Memory B cell (primary cell): ENCODE results near the gene NUDCD3.
"Not testable (repeated sequence)": the region's sequence is repeated elsewhere in the genome, so short reads cannot be mapped to it uniquely, and the experiment has no call there.

Experiments used
- ATAC-seq: fragments of 150-1000 bp; cut with Tn5 transposase; 2 replicates; pipeline ENCODE4 v1.10.0; 2021; ENCODE audit warnings: low read depth, mild to moderate bottlenecking, moderate library complexity
- DNase-seq, 2 donors: peaks; one replicate each; pipeline ENCODE4 v3.0.0; 2022; ENCODE audit warnings: low spot score in 2 of 2
- H3K27ac Mint-ChIP-seq: one replicate; pipeline ENCODE4 v1.8.0; 2022; ENCODE audit warnings: mild to moderate bottlenecking, moderate library complexity, mixed read lengths
- H3K27me3 Mint-ChIP-seq: one replicate; pipeline ENCODE4 v1.8.0; 2022; ENCODE audit warnings: mixed read lengths
- H3K36me3 Mint-ChIP-seq: one replicate; pipeline ENCODE4 v1.8.0; 2022; ENCODE audit warnings: mild to moderate bottlenecking, mixed read lengths
- H3K4me1 Mint-ChIP-seq: one replicate; pipeline ENCODE4 v1.8.0; 2022; ENCODE audit warnings: mixed read lengths
- H3K4me3 Mint-ChIP-seq: one replicate; pipeline ENCODE4 v1.8.0; 2022; ENCODE audit warnings: mild to moderate bottlenecking, moderate library complexity, mixed read lengths
- H3K9me3 Mint-ChIP-seq: one replicate; pipeline ENCODE4 v1.8.0; 2022; ENCODE audit warnings: mixed read lengths

Gene NUDCD3

GRCh38 chr7:44438816-44439215 is 51.6 kb downstream of the NUDCD3 start:
- peaks cover 16% of the 10 kb centered on the region for H3K36me3 Mint-ChIP-seq
- no peaks in the 10 kb centered on the region for H3K27me3 Mint-ChIP-seq
- ATAC-seq (no peak), DNase-seq (no peak)
- H3K4me1 Mint-ChIP-seq, result peaks cover 30% of the 10 kb centered on the region
- H3K4me3 Mint-ChIP-seq, result no peak overlapping the region
- no peaks in the 10 kb centered on the region for H3K9me3 Mint-ChIP-seq
- H3K27ac Mint-ChIP-seq, result no peak overlapping the region

- no peak for ATAC-seq
- no peak overlapping the region for H3K4me3 Mint-ChIP-seq
- H3K9me3 Mint-ChIP-seq, result no peaks in the 10 kb centered on the region
- H3K4me1 Mint-ChIP-seq, result peaks cover 25% of the 10 kb centered on the region
- DNase-seq, result no peak
- H3K27me3 Mint-ChIP-seq, result no peaks in the 10 kb centered on the region
- peaks cover 14% of the 10 kb centered on the region for H3K36me3 Mint-ChIP-seq
- no peak overlapping the region for H3K27ac Mint-ChIP-seq
Measured at GRCh38 chr7:44434201-44434600, 56.3 kb downstream of the NUDCD3 start.

- Mint-ChIP-seq H3K4me1 (peaks cover 23% of the 10 kb centered on the region), H3K27me3 (no peaks in the 10 kb centered on the region)
- no peak for ATAC-seq
Measured at GRCh38 chr7:44433255-44434022, 57.0 kb downstream of the NUDCD3 start.

GRCh38 chr7:44432381-44432977 is 58.0 kb downstream of the NUDCD3 start:
- no peaks in the 10 kb centered on the region for H3K27me3 Mint-ChIP-seq
- H3K9me3 Mint-ChIP-seq, result no peaks in the 10 kb centered on the region
- H3K27ac Mint-ChIP-seq, result no peak overlapping the region
- peaks cover 12% of the 10 kb centered on the region for H3K36me3 Mint-ChIP-seq
- H3K4me3 Mint-ChIP-seq, result no peak overlapping the region
- DNase-seq (no peak), ATAC-seq (no peak)
- peaks cover 23% of the 10 kb centered on the region for H3K4me1 Mint-ChIP-seq

More at GRCh38 chr7:44433255-44434022, 57.0 kb downstream of the NUDCD3 start:
- Mint-ChIP-seq H3K4me3 (no peak overlapping the region), H3K9me3 (no peaks in the 10 kb centered on the region), H3K36me3 (peaks cover 12% of the 10 kb centered on the region), H3K27ac (no peak overlapping the region)
- no peak for DNase-seq

GRCh38 chr7:44431091-44431608 is 59.3 kb downstream of the NUDCD3 start:
- Mint-ChIP-seq H3K27me3 (no peaks in the 10 kb centered on the region), H3K4me3 (no peak overlapping the region), H3K4me1 (peaks cover 21% of the 10 kb centered on the region), H3K9me3 (no peaks in the 10 kb centered on the region), H3K27ac (no peak overlapping the region), H3K36me3 (peaks cover 17% of the 10 kb centered on the region)
- ATAC-seq (no peak), DNase-seq (no peak)

GRCh38 chr7:44430054-44430453 is 60.4 kb downstream of the NUDCD3 start:
- Mint-ChIP-seq H3K27ac (peak overlapping the region; percentile 15), H3K4me3 (no peak overlapping the region), H3K4me1 (peaks cover 21% of the 10 kb centered on the region), H3K9me3 (no peaks in the 10 kb centered on the region), H3K27me3 (no peaks in the 10 kb centered on the region), H3K36me3 (peaks cover 25% of the 10 kb centered on the region)
- no peak for DNase-seq
- ATAC-seq, result no peak

GRCh38 chr7:44424762-44425161 is 65.7 kb downstream of the NUDCD3 start:
- DNase-seq, H3K27ac Mint-ChIP-seq, ATAC-seq, H3K27me3 Mint-ChIP-seq, H3K4me3 Mint-ChIP-seq, H3K9me3 Mint-ChIP-seq: not testable (repeated sequence)
- Mint-ChIP-seq H3K36me3 (peaks cover 54% of the 10 kb centered on the region), H3K4me1 (peaks cover 27% of the 10 kb centered on the region)

GRCh38 chr7:44416941-44417340 is 73.5 kb downstream of the NUDCD3 start:
- ATAC-seq, result no peak
- peak overlapping the region; percentile 26 for H3K27ac Mint-ChIP-seq
- peaks cover 34% of the 10 kb centered on the region for H3K36me3 Mint-ChIP-seq
- peaks cover 26% of the 10 kb centered on the region for H3K4me1 Mint-ChIP-seq
- H3K27me3 Mint-ChIP-seq, result no peaks in the 10 kb centered on the region
- no peak for DNase-seq
- no peak overlapping the region for H3K4me3 Mint-ChIP-seq
- no peaks in the 10 kb centered on the region for H3K9me3 Mint-ChIP-seq

- Mint-ChIP-seq H3K36me3 (peaks cover 37% of the 10 kb centered on the region), H3K9me3 (no peaks in the 10 kb centered on the region), H3K4me1 (peaks cover 24% of the 10 kb centered on the region), H3K27ac (peak overlapping the region; percentile 50), H3K4me3 (no peak overlapping the region), H3K27me3 (no peaks in the 10 kb centered on the region)
- DNase-seq (no peak), ATAC-seq (no peak)
Measured at GRCh38 chr7:44415510-44415909, 74.9 kb downstream of the NUDCD3 start.

GRCh38 chr7:44415047-44415446 is 75.4 kb downstream of the NUDCD3 start:
- DNase-seq, result no peak
- peak overlapping the region; percentile 50 for H3K27ac Mint-ChIP-seq
- H3K36me3 Mint-ChIP-seq, result peaks cover 34% of the 10 kb centered on the region
- H3K9me3 Mint-ChIP-seq, result no peaks in the 10 kb centered on the region
- H3K27me3 Mint-ChIP-seq, result no peaks in the 10 kb centered on the region
- no peak for ATAC-seq
- H3K4me1 Mint-ChIP-seq, result peaks cover 20% of the 10 kb centered on the region
- no peak overlapping the region for H3K4me3 Mint-ChIP-seq

- peaks cover 8% of the 10 kb centered on the region for H3K4me1 Mint-ChIP-seq
- ATAC-seq (no peak), DNase-seq (no peak)
- peaks cover 30% of the 10 kb centered on the region for H3K36me3 Mint-ChIP-seq
- H3K9me3 Mint-ChIP-seq, result no peaks in the 10 kb centered on the region
- no peak overlapping the region for H3K4me3 Mint-ChIP-seq
- no peaks in the 10 kb centered on the region for H3K27me3 Mint-ChIP-seq
- no peak overlapping the region for H3K27ac Mint-ChIP-seq
Measured at GRCh38 chr7:44411306-44411705, 79.2 kb downstream of the NUDCD3 start.

GRCh38 chr7:44408596-44408995 is 81.9 kb downstream of the NUDCD3 start:
- H3K4me1 Mint-ChIP-seq, result peaks cover 5% of the 10 kb centered on the region

GRCh38 chr7:44403775-44404174 is 86.7 kb downstream of the NUDCD3 start:
- Mint-ChIP-seq H3K36me3 (peaks cover 19% of the 10 kb centered on the region), H3K4me1 (no peaks in the 10 kb centered on the region), H3K9me3 (no peaks in the 10 kb centered on the region), H3K27ac (no peak overlapping the region), H3K27me3 (no peaks in the 10 kb centered on the region), H3K4me3 (no peak overlapping the region)
- ATAC-seq, result no peak
- no peak for DNase-seq

More at GRCh38 chr7:44408596-44408995, 81.9 kb downstream of the NUDCD3 start:
- Mint-ChIP-seq H3K36me3 (peaks cover 29% of the 10 kb centered on the region), H3K27me3 (no peaks in the 10 kb centered on the region), H3K4me3 (no peak overlapping the region), H3K27ac (no peak overlapping the region), H3K9me3 (no peaks in the 10 kb centered on the region)
- ATAC-seq (no peak), DNase-seq (no peak)

- no peak overlapping the region for H3K27ac Mint-ChIP-seq
- H3K4me1 Mint-ChIP-seq, result no peaks in the 10 kb centered on the region
- ATAC-seq, result no peak
- H3K27me3 Mint-ChIP-seq, result no peaks in the 10 kb centered on the region
- H3K9me3 Mint-ChIP-seq, result no peaks in the 10 kb centered on the region
- no peak overlapping the region for H3K4me3 Mint-ChIP-seq
- H3K36me3 Mint-ChIP-seq, result peaks cover 23% of the 10 kb centered on the region
- no peak for DNase-seq
Measured at GRCh38 chr7:44403176-44403759, 87.2 kb downstream of the NUDCD3 start.
